Neuronal stem cell (in vitro differentiated cells): Measurements from ENCODE around the gene CENPC.
"Not testable (repeated sequence)": the region's sequence is repeated elsewhere in the genome, so short reads cannot be mapped to it uniquely, and the experiment has no call there.

Experiments
- DNase-seq: peaks from one replicate; pipeline ENCODE4 v3.0.0-alpha.2; 2013; ENCODE audit warnings: low spot score
- H2AFZ ChIP-seq: one replicate; pipeline ENCODE4 v1.6.1; 2013; ENCODE audit warnings: mild to moderate bottlenecking, low read length, inconsistent platforms
- H2AK5ac ChIP-seq: 2 replicates; pipeline ENCODE4 v1.6.1; 2013; ENCODE audit warnings: low read depth, mild to moderate bottlenecking, inconsistent platforms, low read length, moderate library complexity, mixed read lengths
- H2BK120ac ChIP-seq: 2 replicates; pipeline ENCODE4 v1.6.1; 2013; ENCODE audit warnings: low read depth, mild to moderate bottlenecking, inconsistent platforms, low read length, moderate library complexity, mixed read lengths
- H2BK12ac ChIP-seq: one replicate; pipeline ENCODE4 v1.6.1; 2013; ENCODE audit warnings: low read length, inconsistent platforms
- H2BK15ac ChIP-seq: 2 replicates; pipeline ENCODE4 v1.6.1; 2013; ENCODE audit warnings: mild to moderate bottlenecking, low read length, inconsistent platforms, mixed read lengths
- H2BK5ac ChIP-seq: one replicate; pipeline ENCODE4 v1.6.1; 2013; ENCODE audit warnings: inconsistent platforms, mild to moderate bottlenecking, low read length, moderate library complexity
- H3K14ac ChIP-seq: one replicate; pipeline ENCODE4 v1.6.1; 2013; ENCODE audit warnings: low read length, inconsistent platforms
- H3K18ac ChIP-seq: 2 replicates; pipeline ENCODE4 v1.6.1; 2013; ENCODE audit warnings: low read length, inconsistent platforms
- H3K23ac ChIP-seq: 2 replicates; pipeline ENCODE4 v1.6.1; 2013; ENCODE audit warnings: low read depth, mild to moderate bottlenecking, mixed read lengths, low read length, inconsistent platforms; ENCODE audit not compliant: poor library complexity
- H3K27ac ChIP-seq: replicated peaks from 3 replicates; pipeline ENCODE4 v1.5.1; 2013; ENCODE audit warnings: low read length, inconsistent platforms
- H3K27me3 ChIP-seq, 3 experiments: 2 replicates each; pipeline ENCODE4 v1.6.1; 2013; ENCODE audit warnings: low read length in 3 of 3, mild to moderate bottlenecking in 2 of 3, inconsistent platforms in 1 of 3, low read depth in 1 of 3, mixed read lengths in 1 of 3, moderate library complexity in 1 of 3; ENCODE audit not compliant: control insufficient read depth in 3 of 3, insufficient read depth in 3 of 3
- H3K36me3 ChIP-seq, 2 donors: replicated peaks in 1 of 2; 2 replicates each; pipeline ENCODE4 v1.6.1; 2013; ENCODE audit warnings: low read length in 2 of 2; ENCODE audit not compliant: control insufficient read depth in 2 of 2, insufficient read depth in 2 of 2
- H3K4ac ChIP-seq: 2 replicates; pipeline ENCODE4 v1.6.1; 2013; ENCODE audit warnings: inconsistent platforms, mild to moderate bottlenecking, low read length, moderate library complexity
- H3K4me1 ChIP-seq, 2 donors: 1 replicate in 1 of 2; 2 replicates in 1 of 2; pipeline ENCODE4 v1.6.1; 2013; ENCODE audit warnings: low read length in 2 of 2, low read depth in 1 of 2; ENCODE audit not compliant: control insufficient read depth in 2 of 2, insufficient read depth in 1 of 2
- H3K4me2 ChIP-seq: one replicate; pipeline ENCODE4 v1.6.1; 2013; ENCODE audit warnings: mild to moderate bottlenecking, low read length, inconsistent platforms; ENCODE audit not compliant: insufficient read depth, poor library complexity, severe bottlenecking
- H3K4me3 ChIP-seq, 2 donors: 2 replicates each; pipeline ENCODE4 v1.5.1; 2013; ENCODE audit warnings: low read length in 2 of 2, mild to moderate bottlenecking in 2 of 2, inconsistent platforms in 1 of 2, moderate library complexity in 1 of 2
- H3K79me1 ChIP-seq: one replicate; pipeline ENCODE4 v1.6.1; 2013; ENCODE audit warnings: low read depth, mild to moderate bottlenecking, inconsistent platforms, low read length, moderate library complexity
- H3K9ac ChIP-seq: one replicate; pipeline ENCODE4 v1.6.1; 2013; ENCODE audit warnings: mild to moderate bottlenecking, low read depth, low read length, inconsistent platforms; ENCODE audit not compliant: poor library complexity
- H3K9me3 ChIP-seq, 2 donors: replicated peaks in 1 of 2; 2 replicates each; pipeline versions ENCODE3 to v1.6.1; 2013; ENCODE audit warnings: low read length in 2 of 2, mild to moderate bottlenecking in 2 of 2, inconsistent platforms in 1 of 2, low read depth in 1 of 2, mixed read lengths in 1 of 2, moderate library complexity in 1 of 2; ENCODE audit not compliant: control insufficient read depth in 2 of 2, insufficient read depth in 1 of 2
- H4K8ac ChIP-seq: one replicate; pipeline ENCODE4 v1.6.1; 2013; ENCODE audit warnings: low read depth, mild to moderate bottlenecking, inconsistent platforms, low read length, moderate library complexity
- H4K91ac ChIP-seq: one replicate; pipeline ENCODE4 v1.6.1; 2013; ENCODE audit warnings: low read length, low read depth, mild to moderate bottlenecking, inconsistent platforms; ENCODE audit not compliant: poor library complexity
- WGBS, 2 donors: extraction: QIAGEN DNeasy Blood & Tissue Kit; methylation state at CpG; one replicate each; pipeline ENCODE4 v1.1.7; 2013; ENCODE audit warnings: missing lambda C conversion rate in 2 of 2, mixed read lengths in 1 of 2; ENCODE audit not compliant: insufficient read length in 2 of 2, insufficient replicate concordance in 1 of 2; ENCODE audit errors: extremely low coverage in 2 of 2; 5-methylcytosine and 5-hydroxymethylcytosine counted together

CENPC gene

DNA sequence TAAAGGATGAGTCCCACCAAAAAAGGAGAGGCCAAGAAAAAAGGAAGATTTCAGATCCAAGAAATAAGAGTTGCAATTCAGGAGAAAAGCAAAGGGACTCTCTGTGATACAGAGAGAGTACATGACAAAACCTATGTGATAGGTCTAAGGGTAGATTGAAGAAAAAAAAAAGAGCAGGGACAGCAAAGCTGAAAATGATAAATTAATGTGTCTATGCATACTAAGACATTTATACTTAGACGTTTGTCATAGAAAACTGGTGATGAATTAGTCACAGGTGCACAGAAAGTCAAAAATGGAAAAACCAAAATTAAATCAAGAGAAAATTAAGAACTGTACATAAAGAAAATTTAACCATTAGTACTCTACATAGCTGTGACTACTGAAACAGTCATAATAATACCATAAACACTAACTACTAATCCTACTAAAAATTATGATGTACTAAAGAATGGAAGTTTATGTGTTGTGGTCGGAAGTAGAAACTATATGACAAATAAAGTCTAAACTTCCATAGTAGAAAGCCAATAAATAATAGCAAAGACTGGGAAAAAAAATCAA is 9.9 kb downstream of the CENPC start:
- Histone ChIP-seq H3K4me3 (no peak overlapping the region), H4K91ac (no peak overlapping the region), H3K23ac (no peak overlapping the region), H2BK15ac (no peak overlapping the region), H2AFZ (no peak overlapping the region), H3K79me1 (no peaks in the 10 kb centered on the region), H2BK120ac (no peak overlapping the region), H3K27me3 (no peaks in the 10 kb centered on the region), H2BK12ac (no peak overlapping the region), H3K14ac (no peak overlapping the region), H2AK5ac (no peak overlapping the region), H3K4ac (no peak overlapping the region), H3K27ac (no peak overlapping the region), H3K9ac (no peak overlapping the region), H3K9me3 (peaks cover 2 to 13% of the 10 kb centered on the region in 2 donors), H4K8ac (no peak overlapping the region), H3K36me3 (peaks cover 14 to 93% of the 10 kb centered on the region in 2 donors), H2BK5ac (no peak overlapping the region), H3K4me1 (no peaks in the 10 kb centered on the region), H3K4me2 (no peak overlapping the region), H3K18ac (no peak overlapping the region)
- no peak for DNase-seq
- no CpG with 5 or more reads among the region's 2 CpGs for WGBS, 2 donors

DNA sequence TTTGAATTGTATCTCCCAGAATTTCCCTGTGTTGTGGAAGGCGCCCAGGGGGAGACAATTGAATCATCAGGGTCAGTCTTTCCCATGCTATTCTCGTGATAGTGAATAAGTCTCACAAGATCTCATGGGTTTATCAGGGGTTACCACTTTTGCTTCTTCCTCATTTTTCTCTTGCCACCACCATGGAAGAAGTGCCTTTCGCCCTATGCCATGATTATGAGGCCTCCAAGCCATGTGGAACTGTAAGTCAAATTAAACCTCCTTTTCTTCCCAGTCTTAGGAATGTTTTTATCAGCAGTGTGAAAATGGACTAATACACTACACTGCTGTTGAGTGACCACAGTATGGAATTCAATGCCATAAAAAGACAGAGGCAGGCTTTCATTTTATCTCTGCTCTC is 12.2 kb downstream of the CENPC start:
- Histone ChIP-seq H2AFZ (no peak overlapping the region), H3K27ac (no peak overlapping the region), H3K4me1 (no peaks in the 10 kb centered on the region), H3K14ac (no peak overlapping the region), H3K18ac (no peak overlapping the region), H4K91ac (no peak overlapping the region), H4K8ac (no peak overlapping the region), H2BK12ac (no peak overlapping the region), H3K23ac (no peak overlapping the region), H3K4ac (no peak overlapping the region), H3K4me3 (no peak overlapping the region), H3K9me3 (peaks cover 2 to 13% of the 10 kb centered on the region in 2 donors), H3K79me1 (no peaks in the 10 kb centered on the region), H2BK5ac (no peak overlapping the region), H3K36me3 (peaks cover 14 to 93% of the 10 kb centered on the region in 2 donors), H2BK120ac (no peak overlapping the region), H3K9ac (no peak overlapping the region), H2BK15ac (no peak overlapping the region), H3K27me3 (no peaks in the 10 kb centered on the region), H3K4me2 (no peak overlapping the region), H2AK5ac (no peak overlapping the region)
- no peak for DNase-seq
- no CpG with 5 or more reads among the region's 3 CpGs for WGBS, 2 donors

DNA sequence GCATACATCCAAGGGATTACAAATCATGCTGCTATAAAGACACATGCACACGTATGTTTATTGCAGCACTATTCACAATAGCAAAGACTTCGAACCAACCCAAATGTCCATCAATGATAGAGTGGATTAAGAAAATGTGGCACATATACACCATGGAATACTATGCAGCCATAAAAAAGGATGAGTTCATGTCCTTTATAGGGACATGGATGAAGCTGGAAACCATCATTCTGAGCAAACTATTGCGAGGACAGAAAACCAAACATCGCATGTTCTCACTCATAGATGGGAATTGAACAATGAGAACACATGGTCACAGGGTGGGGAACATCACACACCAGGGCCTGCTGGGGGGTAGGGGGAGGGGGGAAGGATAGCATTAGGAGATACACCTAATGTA is 12.9 kb downstream of the CENPC start:
- WGBS, 2 donors: no CpG with 5 or more reads among the region's 4 CpGs
- H3K4me3 ChIP-seq, H2BK5ac ChIP-seq, H3K18ac ChIP-seq, H3K4ac ChIP-seq, H3K4me2 ChIP-seq, H2AFZ ChIP-seq, H4K91ac ChIP-seq, H3K79me1 ChIP-seq, H3K23ac ChIP-seq, H3K14ac ChIP-seq, DNase-seq, H3K4me1 ChIP-seq, H2BK15ac ChIP-seq, H2BK120ac ChIP-seq, H2BK12ac ChIP-seq, H3K27ac ChIP-seq, H2AK5ac ChIP-seq, H3K27me3 ChIP-seq, H4K8ac ChIP-seq, H3K9ac ChIP-seq: not testable (repeated sequence)
- peaks cover 12 to 92% of the 10 kb centered on the region in 2 donors for H3K36me3 ChIP-seq
- H3K9me3 ChIP-seq: peaks cover 2 to 13% of the 10 kb centered on the region in 2 donors

DNA sequence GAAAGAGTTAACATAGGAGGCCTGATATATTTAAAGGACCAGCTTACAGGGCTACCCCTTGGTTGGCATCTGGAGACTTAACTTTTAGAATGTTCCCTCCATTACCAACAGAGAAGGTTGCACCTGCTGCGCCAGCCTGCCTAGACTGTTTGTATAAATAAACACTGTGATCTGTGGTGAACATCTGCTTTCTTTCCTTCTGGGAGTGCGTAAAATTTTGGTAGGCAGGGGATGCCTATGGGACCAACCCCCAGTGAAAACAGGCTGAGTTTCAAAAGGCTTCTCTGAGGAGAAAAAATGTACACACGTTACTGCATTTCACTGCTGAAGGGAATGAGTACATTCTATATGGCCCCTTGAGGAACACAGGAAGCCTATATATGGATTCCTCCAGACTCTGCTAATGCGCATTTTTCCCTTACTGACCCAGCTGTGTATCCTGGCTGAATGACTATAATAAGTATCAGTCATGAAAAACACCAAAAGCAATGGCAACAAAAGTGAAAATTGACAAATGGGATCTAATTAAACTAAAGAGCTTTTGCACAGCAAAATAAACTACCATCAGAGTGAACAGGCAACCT is 13.8 kb downstream of the CENPC start:
- Histone ChIP-seq H3K4ac (no peak overlapping the region), H3K4me2 (no peak overlapping the region), H3K36me3 (peaks cover 10 to 92% of the 10 kb centered on the region in 2 donors), H3K9ac (no peak overlapping the region), H2BK5ac (no peak overlapping the region), H3K4me3 (no peak overlapping the region), H4K91ac (no peak overlapping the region), H2AFZ (no peak overlapping the region), H3K9me3 (peaks cover 2 to 17% of the 10 kb centered on the region in 2 donors), H2BK15ac (no peak overlapping the region), H3K23ac (no peak overlapping the region), H2BK12ac (no peak overlapping the region), H3K79me1 (no peaks in the 10 kb centered on the region), H3K18ac (no peak overlapping the region), H3K14ac (no peak overlapping the region), H3K4me1 (no peaks in the 10 kb centered on the region), H2AK5ac (no peak overlapping the region), H3K27ac (no peak overlapping the region), H2BK120ac (no peak overlapping the region), H3K27me3 (no peaks in the 10 kb centered on the region), H4K8ac (no peak overlapping the region)
- no CpG with 5 or more reads among the region's 4 CpGs for WGBS, 2 donors
- no peak for DNase-seq
